ENCODE measurements around the gene ASPSCR1. TPM values are rescaled to one million over a fixed set of nuclear protein-coding genes. Genes with fewer than 3 reads are reported as not detected.

Gene ASPSCR1
- total RNA-seq, 2 experiments from 2014 or later: 77.8 to 89.1 TPM

GRCh38 chr17:82054351-82055022, 77.1 kb downstream of the ASPSCR1 start:
- no peak for DNase-seq (ENCODE audit: low spot score)
- H3K79me2 ChIP-seq (ENCODE audit: insufficient read depth, low read depth, low read length): peaks cover 8% of the 10 kb centered on the region; the same call in 1 of the 2 replicates
- H4K20me1 ChIP-seq (ENCODE audit: insufficient read depth, low read length): no peaks in the 10 kb centered on the region
- H3K9me2 ChIP-seq (ENCODE audit: insufficient read depth, low read length): no peaks in the 10 kb centered on the region
- no peaks in the 10 kb centered on the region for H3K9me3 ChIP-seq (ENCODE audit: low read length)
- H3K4me1 ChIP-seq (ENCODE audit: insufficient read depth, low read length, poor library complexity, severe bottlenecking): peaks cover 21% of the 10 kb centered on the region
- CTCF ChIA-PET (ENCODE audit: unreplicated experiment): no interaction called here
- POLR2A ChIA-PET: interaction anchor here (0.6 to 0.9 kb wide), 2 partner anchors 17 to 400 kb away, joined by 3 to 4 read pairs; partner anchors contain the start of gene DCXR
- intact Hi-C loops (cut with micrococcal nuclease; ENCODE audit: unreplicated experiment): no loop called here
- no TSS peak for BruUV-seq (replicated peaks)
- H3K27ac ChIP-seq (ENCODE audit: low read depth, low read length, poor library complexity, severe bottlenecking): no peak overlapping the region
- TF ChIP-seq EZH2phosphoT487 (IDR thresholded peaks at IDR 0.05; ENCODE audit: borderline replicate concordance, low read depth, low read length): no peak
- no peak for TF ChIP-seq CTCF (conservative IDR thresholded peaks at IDR 0.05; ENCODE audit: low read length)
- H3K36me3 ChIP-seq (ENCODE audit: insufficient read depth, low read length): peaks cover 62% of the 10 kb centered on the region
- no peak overlapping the region for H3K4me3 ChIP-seq (ENCODE audit: low read depth, low read length, poor library complexity, severe bottlenecking)
- H2AFZ ChIP-seq (ENCODE audit: low read length): no peak overlapping the region
- H3K4me2 ChIP-seq (ENCODE audit: low read length): no peak overlapping the region

DNA sequence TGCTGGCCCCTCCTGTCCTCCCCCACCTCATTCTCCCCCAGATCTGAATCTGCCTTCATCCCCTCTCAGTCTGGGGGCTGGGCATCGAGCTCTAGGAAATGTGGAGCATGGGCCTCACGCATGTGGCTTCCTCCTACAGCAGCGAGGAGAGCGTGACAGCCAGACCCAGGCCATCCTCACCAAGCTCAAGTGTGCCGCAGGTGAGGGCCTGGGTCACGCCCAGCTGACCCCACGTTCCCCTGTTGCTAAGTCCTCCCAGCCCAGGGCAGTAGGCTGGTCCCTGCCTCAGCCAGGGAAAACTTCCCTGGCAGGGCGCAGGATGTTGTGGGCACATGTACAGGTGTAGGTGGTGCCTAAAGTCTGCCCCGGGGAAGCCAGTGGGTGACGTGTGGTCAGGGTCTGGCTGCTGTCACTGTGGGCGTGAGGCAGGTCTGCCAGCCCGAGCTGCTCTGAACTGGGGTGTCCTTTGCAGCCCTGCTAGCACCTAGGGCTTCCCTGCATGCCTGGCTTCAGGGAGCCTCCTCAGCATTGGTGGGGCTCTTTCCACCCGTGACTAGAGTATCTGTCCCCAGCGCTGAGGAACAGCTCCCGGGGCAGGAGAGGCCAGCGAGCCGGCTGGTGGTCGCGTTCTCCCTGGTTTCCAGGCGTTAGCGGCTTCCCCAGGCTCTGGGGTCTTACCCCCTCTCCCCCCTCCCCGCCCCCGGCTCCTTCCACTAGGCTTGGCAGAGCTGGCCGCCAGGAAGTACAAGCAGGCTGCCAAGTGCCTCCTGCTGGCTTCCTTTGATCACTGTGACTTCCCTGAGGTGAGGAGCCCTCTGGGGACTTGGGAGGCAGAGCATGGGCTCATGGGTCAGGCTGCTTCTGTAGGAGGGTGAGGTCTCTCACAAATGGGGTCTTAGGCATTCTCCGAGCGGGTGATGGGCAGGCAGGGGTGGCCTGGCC, 77.9 kb downstream of the ASPSCR1 start:
- CTCF ChIA-PET (ENCODE audit: unreplicated experiment): no interaction called here
- H3K4me3 ChIP-seq (ENCODE audit: low read depth, low read length, poor library complexity, severe bottlenecking): no peak overlapping the region
- intact Hi-C loops (cut with micrococcal nuclease; ENCODE audit: unreplicated experiment): no loop called here
- BruUV-seq (replicated peaks): no TSS peak
- H3K4me1 ChIP-seq (ENCODE audit: insufficient read depth, low read length, poor library complexity, severe bottlenecking): peaks cover 17% of the 10 kb centered on the region
- TF ChIP-seq EZH2phosphoT487 (IDR thresholded peaks at IDR 0.05; ENCODE audit: borderline replicate concordance, low read depth, low read length) (no peak), CTCF (conservative IDR thresholded peaks at IDR 0.05; ENCODE audit: low read length) (no peak)
- H2AFZ ChIP-seq (ENCODE audit: low read length): no peak overlapping the region
- DNase-seq (ENCODE audit: low spot score): no peak
- no peaks in the 10 kb centered on the region for H4K20me1 ChIP-seq (ENCODE audit: insufficient read depth, low read length)
- H3K9me2 ChIP-seq (ENCODE audit: insufficient read depth, low read length): no peaks in the 10 kb centered on the region
- peaks cover 70% of the 10 kb centered on the region for H3K36me3 ChIP-seq (ENCODE audit: insufficient read depth, low read length)
- H3K79me2 ChIP-seq (ENCODE audit: insufficient read depth, low read depth, low read length): peaks cover 8% of the 10 kb centered on the region; the same call in 1 of the 2 replicates
- no peak overlapping the region for H3K4me2 ChIP-seq (ENCODE audit: low read length)
- H3K9me3 ChIP-seq (ENCODE audit: low read length): no peaks in the 10 kb centered on the region
- no peak overlapping the region for H3K27ac ChIP-seq (ENCODE audit: low read depth, low read length, poor library complexity, severe bottlenecking)
- POLR2A ChIA-PET: no interaction called here
